ENCODE results near the gene PTPRT.

PTPRT gene

DNA sequence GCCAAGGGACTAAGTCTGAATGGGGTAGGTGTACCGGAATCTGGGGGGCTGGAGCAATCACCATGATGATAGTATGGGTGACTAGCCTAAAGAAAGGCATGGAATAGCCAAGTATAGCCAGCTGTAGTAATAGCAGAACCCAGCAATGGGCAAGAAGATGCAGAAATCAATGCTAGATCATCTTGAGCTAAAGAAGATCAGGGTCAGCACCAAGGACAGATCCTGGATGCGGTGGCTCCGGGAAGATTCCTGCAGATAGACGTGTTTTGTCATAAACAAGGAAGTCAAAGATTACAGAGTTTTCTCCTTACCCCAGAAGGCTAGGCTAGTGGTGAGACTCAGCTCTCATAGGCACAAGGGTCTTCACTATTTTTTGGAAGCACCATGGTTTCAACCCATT is 1009.9 kb downstream of the PTPRT start:
- Histone ChIP-seq H3K4me1 (ENCODE audit: control insufficient read depth, insufficient read depth, low read length) (no peaks in the 10 kb centered on the region), H3K9me3 (ENCODE audit: control insufficient read depth, low read length) (no peaks in the 10 kb centered on the region), H3K27me3 (ENCODE audit: control insufficient read depth, insufficient read depth, low read length, poor library complexity, severe bottlenecking) (peaks cover 13% of the 10 kb centered on the region), H3K27ac (ENCODE audit: insufficient read depth, low read depth, low read length, poor library complexity, severe bottlenecking) (no peak overlapping the region), H3K36me3 (ENCODE audit: control insufficient read depth, insufficient read depth, low read length) (no peaks in the 10 kb centered on the region), H3K4me3 (ENCODE audit: insufficient read depth, low read depth, low read length) (no peak overlapping the region)
- 26 to 33% methylated on average over 4 of the region's 4 CpGs for WGBS, 2 experiments

GRCh38 chr20:42173440-42173839 is 1016.3 kb downstream of the PTPRT start:
- no peaks in the 10 kb centered on the region for H3K9me3 ChIP-seq (ENCODE audit: control insufficient read depth, low read length)
- no peaks in the 10 kb centered on the region for H3K36me3 ChIP-seq (ENCODE audit: control insufficient read depth, insufficient read depth, low read length)
- H3K4me1 ChIP-seq (ENCODE audit: control insufficient read depth, insufficient read depth, low read length) = no peaks in the 10 kb centered on the region
- H3K4me3 ChIP-seq (ENCODE audit: insufficient read depth, low read depth, low read length) = no peak overlapping the region
- H3K27ac ChIP-seq (ENCODE audit: insufficient read depth, low read depth, low read length, poor library complexity, severe bottlenecking) = no peak overlapping the region
- 71 to 86% methylated on average over 2 of the region's 2 CpGs for WGBS, 2 experiments
- peaks cover 13% of the 10 kb centered on the region for H3K27me3 ChIP-seq (ENCODE audit: control insufficient read depth, insufficient read depth, low read length, poor library complexity, severe bottlenecking)

DNA sequence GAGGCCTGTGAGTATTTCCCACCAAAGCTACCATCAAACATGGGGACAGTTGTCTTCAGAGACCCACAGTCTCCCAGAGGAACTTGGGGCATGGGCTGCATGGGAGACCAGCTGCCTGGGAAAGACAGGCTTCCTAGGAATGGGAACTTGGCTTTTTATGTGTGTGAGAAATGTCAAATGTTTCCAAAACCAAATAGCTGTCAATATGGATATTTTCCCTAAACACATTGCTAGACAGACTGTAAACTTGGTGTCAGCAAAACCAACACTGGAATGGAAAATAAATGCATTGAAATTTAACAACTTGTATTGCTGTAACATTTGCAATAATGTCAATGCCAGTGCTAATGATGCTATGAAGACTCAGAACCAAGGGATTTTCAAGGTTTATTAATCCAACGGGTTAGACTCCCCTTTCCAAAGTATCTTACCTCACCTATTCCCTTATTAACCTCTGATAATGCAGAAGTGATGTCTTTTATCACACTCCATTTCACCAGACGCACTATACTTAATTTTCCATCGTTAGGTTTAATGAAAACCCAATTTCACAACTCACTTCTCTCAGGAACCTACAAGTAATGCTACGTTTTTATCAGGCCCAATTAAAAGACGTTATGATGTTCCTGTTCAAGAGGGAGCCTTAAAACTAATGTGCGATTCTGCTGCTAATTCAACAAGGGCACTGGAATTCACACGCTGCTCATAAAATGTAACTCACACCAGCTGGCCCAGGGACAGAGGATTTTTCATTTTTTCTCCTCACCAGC is 1025.4 kb downstream of the PTPRT start:
- H3K4me1 ChIP-seq (ENCODE audit: control insufficient read depth, insufficient read depth, low read length) = peaks cover 3% of the 10 kb centered on the region
- H3K9me3 ChIP-seq (ENCODE audit: control insufficient read depth, low read length) = no peaks in the 10 kb centered on the region
- no peak overlapping the region for H3K4me3 ChIP-seq (ENCODE audit: insufficient read depth, low read depth, low read length)
- H3K36me3 ChIP-seq (ENCODE audit: control insufficient read depth, insufficient read depth, low read length) = no peaks in the 10 kb centered on the region
- WGBS, 2 experiments = 89 to 90% methylated on average over 7 of the region's 7 CpGs
- H3K27ac ChIP-seq (ENCODE audit: insufficient read depth, low read depth, low read length, poor library complexity, severe bottlenecking) = no peak overlapping the region
- no peaks in the 10 kb centered on the region for H3K27me3 ChIP-seq (ENCODE audit: control insufficient read depth, insufficient read depth, low read length, poor library complexity, severe bottlenecking)

- peaks cover 3% of the 10 kb centered on the region for H3K4me1 ChIP-seq (ENCODE audit: control insufficient read depth, insufficient read depth, low read length)
- H3K36me3 ChIP-seq (ENCODE audit: control insufficient read depth, insufficient read depth, low read length) = no peaks in the 10 kb centered on the region
- no peak overlapping the region for H3K27ac ChIP-seq (ENCODE audit: insufficient read depth, low read depth, low read length, poor library complexity, severe bottlenecking)
- no peaks in the 10 kb centered on the region for H3K27me3 ChIP-seq (ENCODE audit: control insufficient read depth, insufficient read depth, low read length, poor library complexity, severe bottlenecking)
- H3K4me3 ChIP-seq (ENCODE audit: insufficient read depth, low read depth, low read length) = no peak overlapping the region
- WGBS, 2 experiments = 91% methylated on average over 14 of the region's 14 CpGs
- no peaks in the 10 kb centered on the region for H3K9me3 ChIP-seq (ENCODE audit: control insufficient read depth, low read length)
Observed at GRCh38 chr20:42161228-42161829, 1028.4 kb downstream of the PTPRT start.

GRCh38 chr20:42159808-42160207 is 1029.9 kb downstream of the PTPRT start:
- no peak overlapping the region for H3K27ac ChIP-seq (ENCODE audit: insufficient read depth, low read depth, low read length, poor library complexity, severe bottlenecking)
- no peaks in the 10 kb centered on the region for H3K9me3 ChIP-seq (ENCODE audit: control insufficient read depth, low read length)
- no peaks in the 10 kb centered on the region for H3K36me3 ChIP-seq (ENCODE audit: control insufficient read depth, insufficient read depth, low read length)
- peaks cover 3% of the 10 kb centered on the region for H3K4me1 ChIP-seq (ENCODE audit: control insufficient read depth, insufficient read depth, low read length)
- H3K27me3 ChIP-seq (ENCODE audit: control insufficient read depth, insufficient read depth, low read length, poor library complexity, severe bottlenecking) = no peaks in the 10 kb centered on the region
- 79 to 87% methylated on average over 2 to 3 of the region's 3 CpGs for WGBS, 2 experiments
- no peak overlapping the region for H3K4me3 ChIP-seq (ENCODE audit: insufficient read depth, low read depth, low read length)

DNA sequence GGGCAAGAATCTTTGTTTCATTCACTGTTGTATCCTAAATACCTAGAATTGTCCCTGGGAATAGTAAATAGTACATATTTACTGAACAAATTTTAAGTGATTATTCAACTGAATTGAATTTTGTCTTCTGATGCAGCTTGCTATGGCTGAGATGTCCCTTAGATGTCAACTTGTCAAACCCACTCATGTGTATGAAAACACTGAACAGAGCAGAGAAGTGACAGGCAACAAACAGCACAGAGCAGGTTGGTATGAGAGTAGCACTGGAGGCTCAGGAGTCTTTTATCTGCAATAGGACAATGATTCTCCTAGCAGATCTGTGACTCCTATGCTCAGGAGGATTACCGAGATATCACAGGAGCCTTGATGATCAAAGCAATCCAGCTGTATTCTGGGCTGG is 1031.4 kb downstream of the PTPRT start:
- 92 to 93% methylated on average over 1 of the region's 1 CpG for WGBS, 2 experiments
- Histone ChIP-seq H3K9me3 (ENCODE audit: control insufficient read depth, low read length) (no peaks in the 10 kb centered on the region), H3K4me3 (ENCODE audit: insufficient read depth, low read depth, low read length) (no peak overlapping the region), H3K36me3 (ENCODE audit: control insufficient read depth, insufficient read depth, low read length) (no peaks in the 10 kb centered on the region), H3K27ac (ENCODE audit: insufficient read depth, low read depth, low read length, poor library complexity, severe bottlenecking) (no peak overlapping the region), H3K4me1 (ENCODE audit: control insufficient read depth, insufficient read depth, low read length) (peaks cover 3% of the 10 kb centered on the region), H3K27me3 (ENCODE audit: control insufficient read depth, insufficient read depth, low read length, poor library complexity, severe bottlenecking) (no peaks in the 10 kb centered on the region)

DNA sequence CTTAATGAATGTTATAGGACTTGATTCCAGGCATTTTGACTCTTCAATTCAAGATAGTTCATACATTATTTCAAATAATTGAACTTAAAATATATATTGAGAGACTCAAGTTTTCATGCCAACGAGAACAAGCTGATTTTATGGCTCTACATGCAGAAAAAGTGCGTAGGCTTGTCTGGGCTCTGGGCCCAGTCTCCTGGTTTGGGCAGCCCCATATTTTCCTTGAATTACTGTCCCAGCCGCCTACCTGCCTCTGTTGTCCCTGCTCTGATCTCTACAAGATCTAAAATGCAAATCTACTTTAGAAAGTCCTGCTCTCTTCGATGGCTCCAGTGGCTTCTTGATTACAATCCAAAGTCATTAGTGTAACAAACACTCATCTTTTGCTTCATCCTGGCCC is 1034.1 kb downstream of the PTPRT start:
- H3K4me1 ChIP-seq (ENCODE audit: control insufficient read depth, insufficient read depth, low read length) = peaks cover 3% of the 10 kb centered on the region
- no peaks in the 10 kb centered on the region for H3K9me3 ChIP-seq (ENCODE audit: control insufficient read depth, low read length)
- no peak overlapping the region for H3K4me3 ChIP-seq (ENCODE audit: insufficient read depth, low read depth, low read length)
- no peaks in the 10 kb centered on the region for H3K36me3 ChIP-seq (ENCODE audit: control insufficient read depth, insufficient read depth, low read length)
- H3K27ac ChIP-seq (ENCODE audit: insufficient read depth, low read depth, low read length, poor library complexity, severe bottlenecking) = no peak overlapping the region
- no peaks in the 10 kb centered on the region for H3K27me3 ChIP-seq (ENCODE audit: control insufficient read depth, insufficient read depth, low read length, poor library complexity, severe bottlenecking)
- WGBS, 2 experiments = 87 to 90% methylated on average over 4 of the region's 4 CpGs

DNA sequence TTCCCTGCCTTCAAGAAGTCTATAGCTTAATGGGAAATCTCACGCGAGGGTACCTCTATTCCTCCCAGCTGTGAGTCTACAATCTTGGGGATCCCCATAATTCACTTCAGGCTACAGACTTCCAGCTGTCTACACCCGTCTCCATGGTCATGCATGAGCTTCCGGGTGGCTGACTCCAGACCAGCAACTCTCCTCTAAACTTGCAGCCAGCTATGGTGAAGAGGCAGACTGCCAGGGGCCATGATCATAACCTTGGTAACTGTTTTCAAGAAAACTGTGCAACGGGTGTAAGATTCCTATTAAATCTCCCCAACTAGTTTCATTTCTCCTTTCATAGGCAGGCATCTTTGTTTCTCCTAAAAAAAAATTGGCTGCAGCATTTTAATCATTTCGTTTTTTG is 1037.1 kb downstream of the PTPRT start:
- H3K4me1 ChIP-seq (ENCODE audit: control insufficient read depth, insufficient read depth, low read length) = no peaks in the 10 kb centered on the region
- H3K4me3 ChIP-seq (ENCODE audit: insufficient read depth, low read depth, low read length) = no peak overlapping the region
- H3K27me3 ChIP-seq (ENCODE audit: control insufficient read depth, insufficient read depth, low read length, poor library complexity, severe bottlenecking) = no peaks in the 10 kb centered on the region
- no peak overlapping the region for H3K27ac ChIP-seq (ENCODE audit: insufficient read depth, low read depth, low read length, poor library complexity, severe bottlenecking)
- H3K36me3 ChIP-seq (ENCODE audit: control insufficient read depth, insufficient read depth, low read length) = no peaks in the 10 kb centered on the region
- H3K9me3 ChIP-seq (ENCODE audit: control insufficient read depth, low read length) = no peaks in the 10 kb centered on the region
- WGBS, 2 experiments = 91% methylated on average over 6 of the region's 6 CpGs

DNA sequence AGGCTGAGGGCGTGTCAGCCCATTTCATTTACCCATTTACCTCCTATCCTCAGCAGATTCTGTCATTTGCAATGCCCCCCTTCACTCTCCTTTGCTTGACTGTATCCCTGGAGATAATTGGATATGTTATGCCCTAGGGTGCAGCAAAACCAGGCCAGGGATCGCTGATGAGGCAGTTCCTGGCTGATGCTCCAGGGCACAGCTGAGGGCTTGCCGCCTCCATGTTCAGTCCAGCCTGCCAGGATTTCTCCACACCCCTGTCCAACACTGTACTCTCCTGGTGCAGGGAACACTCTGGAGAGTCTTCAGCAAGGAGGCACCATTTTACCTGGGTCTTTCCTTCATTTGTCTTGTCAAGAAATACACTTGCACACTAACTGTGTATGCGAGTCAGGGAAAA is 1039.5 kb downstream of the PTPRT start:
- no peaks in the 10 kb centered on the region for H3K36me3 ChIP-seq (ENCODE audit: control insufficient read depth, insufficient read depth, low read length)
- no peak overlapping the region for H3K4me3 ChIP-seq (ENCODE audit: insufficient read depth, low read depth, low read length)
- 91 to 93% methylated on average over 4 of the region's 4 CpGs for WGBS, 2 experiments
- no peaks in the 10 kb centered on the region for H3K4me1 ChIP-seq (ENCODE audit: control insufficient read depth, insufficient read depth, low read length)
- H3K27ac ChIP-seq (ENCODE audit: insufficient read depth, low read depth, low read length, poor library complexity, severe bottlenecking) = no peak overlapping the region
- no peaks in the 10 kb centered on the region for H3K9me3 ChIP-seq (ENCODE audit: control insufficient read depth, low read length)
- H3K27me3 ChIP-seq (ENCODE audit: control insufficient read depth, insufficient read depth, low read length, poor library complexity, severe bottlenecking) = no peaks in the 10 kb centered on the region

DNA sequence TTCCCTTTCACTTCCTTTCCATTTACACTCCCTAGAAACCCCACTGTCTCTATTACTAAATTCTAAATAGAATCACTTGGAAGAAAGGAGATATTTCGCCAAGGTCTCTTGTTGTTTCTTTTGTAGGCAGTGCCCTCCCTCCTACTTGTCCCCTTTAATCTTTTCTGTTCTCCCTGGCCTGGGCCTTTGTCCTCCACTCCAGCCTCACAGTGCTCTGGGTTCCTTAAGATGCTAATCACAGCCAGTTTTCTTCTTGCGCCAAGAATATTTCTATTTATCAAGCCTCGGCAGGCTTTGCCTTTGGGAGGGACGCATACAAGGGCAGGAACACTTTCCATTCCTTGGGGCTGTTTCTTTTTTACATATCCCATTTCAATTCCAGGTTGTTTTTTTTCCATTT is 1051.0 kb downstream of the PTPRT start:
- no peak overlapping the region for H3K4me3 ChIP-seq (ENCODE audit: insufficient read depth, low read depth, low read length)
- H3K36me3 ChIP-seq (ENCODE audit: control insufficient read depth, insufficient read depth, low read length) = no peaks in the 10 kb centered on the region
- H3K27me3 ChIP-seq (ENCODE audit: control insufficient read depth, insufficient read depth, low read length, poor library complexity, severe bottlenecking) = peaks cover 14% of the 10 kb centered on the region
- no peaks in the 10 kb centered on the region for H3K9me3 ChIP-seq (ENCODE audit: control insufficient read depth, low read length)
- H3K4me1 ChIP-seq (ENCODE audit: control insufficient read depth, insufficient read depth, low read length) = peaks cover 5% of the 10 kb centered on the region
- WGBS, 2 experiments = 10 to 16% methylated on average over 4 of the region's 4 CpGs
- no peak overlapping the region for H3K27ac ChIP-seq (ENCODE audit: insufficient read depth, low read depth, low read length, poor library complexity, severe bottlenecking)
